Dermis lymphatic vessel endothelial cell (primary cell): ENCODE results near the gene HOXD3. TPM values are rescaled to one million over a fixed set of nuclear protein-coding genes. Genes with fewer than 3 reads are reported as not detected.

ENCODE experiments used
- total RNA-seq: library from RNA; depleted of rRNA; stranded (reverse); fragments of >200 nt; gene quantifications from 2 replicates; pipeline ENCODE4 v1.2.1, GENCODE V29; 2014

Gene HOXD3
- 9.1 and 18.2 TPM in 2 replicates for total RNA-seq

DNA sequence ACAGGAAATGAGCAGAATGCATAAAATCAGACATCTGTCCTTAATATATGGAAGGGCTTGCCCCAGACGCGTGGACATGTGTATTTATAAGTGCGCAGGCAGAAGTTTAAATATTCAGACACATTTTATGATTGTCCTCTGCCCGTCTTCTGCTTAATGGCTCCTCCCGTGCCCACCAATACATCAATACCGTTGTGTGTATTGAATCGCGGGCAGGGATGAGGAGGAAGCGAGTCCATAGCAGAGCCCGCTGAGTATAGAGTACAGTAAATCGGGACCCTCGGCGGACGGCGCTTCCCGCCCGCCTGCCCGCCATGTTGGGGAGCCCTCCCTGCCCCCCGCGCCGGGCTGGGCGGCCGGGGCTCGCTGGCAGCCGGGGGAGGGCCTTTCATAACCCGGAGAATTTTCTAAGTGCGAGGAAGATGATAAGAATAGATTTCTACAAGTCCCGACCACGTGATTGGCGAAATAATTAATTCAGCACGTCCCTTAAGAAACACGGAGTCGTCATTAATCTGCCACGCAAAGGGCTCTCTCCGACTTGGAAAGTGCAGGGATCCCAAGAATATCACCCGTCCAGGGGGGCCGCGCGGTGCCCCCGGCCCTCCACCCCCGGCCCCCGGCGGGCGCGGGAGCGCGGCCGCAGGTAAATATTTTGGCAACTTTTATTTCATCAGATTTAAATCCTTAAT, at the start of gene HOXD3:
HOXD3 (plus strand) TSS at position 501 of the 692 bp plus-strand sequence. CDS start 11,808 bp downstream, outside the sequence.

DNA sequence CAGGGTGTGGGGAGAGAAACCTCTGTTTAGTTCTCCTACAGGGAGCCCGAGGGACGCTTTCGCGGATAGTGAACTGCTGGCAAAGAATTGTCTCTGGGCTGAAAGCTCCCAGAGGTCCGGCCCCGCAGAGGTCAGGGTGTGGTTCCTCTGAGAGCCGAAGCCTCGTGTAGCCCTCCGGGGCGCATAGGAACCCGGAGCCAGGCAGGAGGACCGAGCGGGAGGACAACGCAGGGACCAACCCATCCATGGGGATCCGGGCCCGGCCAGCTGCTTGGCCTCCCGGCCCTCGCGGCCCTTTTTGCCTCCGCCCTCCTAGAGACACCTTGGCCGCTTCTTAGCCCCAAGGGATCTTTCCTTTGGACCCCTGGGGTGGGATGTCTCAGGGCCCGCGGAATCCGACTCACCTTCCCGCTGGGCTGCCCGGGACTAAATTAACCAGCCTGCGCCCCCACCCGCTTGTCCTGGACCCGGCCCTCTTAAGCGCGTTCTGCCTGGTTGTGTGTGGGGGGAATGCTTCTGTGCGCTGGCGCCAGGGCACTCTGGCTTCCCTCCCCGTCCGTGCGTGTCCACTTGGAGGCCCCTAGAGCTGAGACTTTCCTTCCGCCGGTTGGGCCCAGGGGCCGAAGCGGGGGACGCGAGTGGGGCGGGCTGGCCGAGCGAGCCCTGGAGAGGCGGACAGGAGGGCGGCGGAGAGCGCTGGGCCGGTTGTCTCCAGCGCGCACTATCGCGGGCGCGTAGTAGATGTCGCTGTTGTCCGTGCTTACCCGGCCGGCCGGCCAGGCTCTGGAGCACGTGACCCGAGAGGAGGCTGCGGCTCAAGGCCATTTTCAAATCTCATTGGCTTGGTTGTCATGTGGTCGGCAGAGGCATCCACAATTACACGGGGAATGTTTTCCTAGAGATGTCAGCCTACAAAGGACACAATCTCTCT, 41.0 kb upstream of the HOXD3 start, which contains the start of gene HOXD10:
HOXD10 (plus strand) TSS at position 896 of the 931 bp plus-strand sequence. CDS start 56 bp downstream, outside the sequence.

DNA sequence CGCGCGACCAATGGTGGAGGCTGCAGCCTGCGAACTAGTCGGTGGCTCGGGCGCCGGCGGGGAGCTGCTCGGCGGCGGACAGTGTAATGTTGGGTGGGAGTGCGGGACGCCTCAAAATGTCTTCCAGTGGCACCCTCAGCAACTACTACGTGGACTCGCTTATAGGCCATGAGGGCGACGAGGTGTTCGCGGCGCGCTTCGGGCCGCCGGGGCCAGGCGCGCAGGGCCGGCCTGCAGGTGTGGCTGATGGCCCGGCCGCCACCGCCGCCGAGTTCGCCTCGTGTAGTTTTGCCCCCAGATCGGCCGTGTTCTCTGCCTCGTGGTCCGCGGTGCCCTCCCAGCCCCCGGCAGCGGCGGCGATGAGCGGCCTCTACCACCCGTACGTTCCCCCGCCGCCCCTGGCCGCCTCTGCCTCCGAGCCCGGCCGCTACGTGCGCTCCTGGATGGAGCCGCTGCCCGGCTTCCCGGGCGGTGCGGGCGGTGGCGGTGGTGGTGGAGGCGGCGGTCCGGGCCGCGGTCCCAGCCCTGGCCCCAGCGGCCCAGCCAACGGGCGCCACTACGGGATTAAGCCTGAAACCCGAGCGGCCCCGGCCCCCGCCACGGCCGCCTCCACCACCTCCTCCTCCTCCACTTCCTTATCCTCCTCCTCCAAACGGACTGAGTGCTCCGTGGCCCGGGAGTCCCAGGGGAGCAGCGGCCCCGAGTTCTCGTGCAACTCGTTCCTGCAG, 34.3 kb upstream of the HOXD3 start, which contains the start of gene HOXD9:
HOXD9 (plus strand) TSS at position 37 of the 728 bp plus-strand sequence; CDS start at position 87, 50 bp downstream.

DNA sequence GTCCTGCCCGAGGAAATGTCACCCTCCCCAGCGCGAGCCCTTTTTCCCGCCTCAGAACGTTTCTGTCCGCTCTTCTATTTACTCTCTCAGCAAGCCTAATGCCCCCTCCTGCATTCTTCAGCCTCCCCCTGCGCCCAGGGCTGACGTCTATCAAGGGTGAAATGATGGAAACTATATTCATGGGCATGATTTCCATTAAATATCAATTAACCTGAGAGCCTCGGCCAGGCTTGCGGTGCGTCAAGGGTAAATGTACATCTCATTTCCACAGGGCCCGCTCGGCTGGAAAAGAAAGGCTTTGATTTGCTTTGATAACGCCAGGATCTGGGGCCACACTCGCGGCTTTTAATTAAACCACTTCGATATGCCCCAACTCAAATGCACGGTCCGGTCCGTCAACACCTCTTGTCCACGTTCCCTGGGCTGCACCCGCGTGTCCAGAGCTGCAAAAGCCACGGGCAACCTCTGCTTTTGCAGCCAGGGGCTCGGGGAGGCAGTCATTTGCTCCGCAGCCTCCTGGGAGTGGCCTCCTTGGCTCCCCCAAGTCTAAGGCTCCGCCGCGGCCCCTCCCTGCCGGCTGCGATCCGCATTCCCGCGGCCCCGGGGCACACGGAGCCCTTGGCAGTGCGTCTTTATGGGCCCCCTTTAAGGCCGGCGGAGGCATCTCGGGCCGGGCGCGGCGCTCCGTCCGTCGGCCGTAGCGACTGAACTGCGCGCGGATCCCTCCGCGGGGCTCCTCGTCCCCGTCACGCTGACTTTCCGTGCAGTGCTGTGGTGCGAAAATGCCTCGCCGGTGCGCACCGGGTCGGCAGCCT, 27.9 kb upstream of the HOXD3 start, which contains the start of gene HOXD8:
HOXD8 (plus strand) TSS at position 724 of the 815 bp plus-strand sequence. CDS start 662 bp downstream, outside the sequence.

DNA sequence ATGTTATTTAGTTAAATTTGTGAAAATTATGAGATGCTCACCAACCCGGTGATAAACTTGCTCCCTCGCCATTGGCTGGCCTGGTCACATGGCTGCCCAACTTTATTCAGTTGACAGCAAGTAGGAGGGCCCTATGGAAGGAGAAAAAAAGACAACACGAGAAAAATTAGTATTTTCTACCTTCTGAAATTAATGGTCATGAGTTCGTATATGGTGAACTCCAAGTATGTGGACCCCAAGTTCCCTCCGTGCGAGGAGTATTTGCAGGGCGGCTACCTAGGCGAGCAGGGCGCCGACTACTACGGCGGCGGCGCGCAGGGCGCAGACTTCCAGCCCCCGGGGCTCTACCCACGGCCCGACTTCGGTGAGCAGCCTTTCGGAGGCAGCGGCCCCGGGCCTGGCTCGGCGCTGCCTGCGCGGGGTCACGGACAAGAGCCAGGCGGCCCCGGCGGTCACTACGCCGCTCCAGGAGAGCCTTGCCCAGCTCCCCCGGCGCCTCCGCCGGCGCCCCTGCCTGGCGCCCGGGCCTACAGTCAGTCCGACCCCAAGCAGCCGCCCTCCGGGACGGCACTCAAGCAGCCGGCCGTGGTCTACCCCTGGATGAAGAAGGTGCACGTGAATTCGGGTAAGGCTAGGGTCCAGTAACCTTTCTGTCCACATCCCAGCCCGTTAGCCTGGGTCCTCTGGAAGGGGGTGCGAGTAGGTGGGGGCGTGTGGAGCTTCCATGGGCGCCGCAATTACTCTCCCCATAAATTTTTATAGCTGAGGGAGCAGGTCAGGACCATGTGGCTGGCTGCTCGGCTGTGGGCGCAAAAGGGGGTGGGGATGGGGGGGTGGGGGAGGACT, 5.4 kb upstream of the HOXD3 start, which contains the start of gene HOXD4:
HOXD4 (plus strand) TSS at position 109 of the 846 bp plus-strand sequence; CDS start at position 193, 84 bp downstream.

DNA sequence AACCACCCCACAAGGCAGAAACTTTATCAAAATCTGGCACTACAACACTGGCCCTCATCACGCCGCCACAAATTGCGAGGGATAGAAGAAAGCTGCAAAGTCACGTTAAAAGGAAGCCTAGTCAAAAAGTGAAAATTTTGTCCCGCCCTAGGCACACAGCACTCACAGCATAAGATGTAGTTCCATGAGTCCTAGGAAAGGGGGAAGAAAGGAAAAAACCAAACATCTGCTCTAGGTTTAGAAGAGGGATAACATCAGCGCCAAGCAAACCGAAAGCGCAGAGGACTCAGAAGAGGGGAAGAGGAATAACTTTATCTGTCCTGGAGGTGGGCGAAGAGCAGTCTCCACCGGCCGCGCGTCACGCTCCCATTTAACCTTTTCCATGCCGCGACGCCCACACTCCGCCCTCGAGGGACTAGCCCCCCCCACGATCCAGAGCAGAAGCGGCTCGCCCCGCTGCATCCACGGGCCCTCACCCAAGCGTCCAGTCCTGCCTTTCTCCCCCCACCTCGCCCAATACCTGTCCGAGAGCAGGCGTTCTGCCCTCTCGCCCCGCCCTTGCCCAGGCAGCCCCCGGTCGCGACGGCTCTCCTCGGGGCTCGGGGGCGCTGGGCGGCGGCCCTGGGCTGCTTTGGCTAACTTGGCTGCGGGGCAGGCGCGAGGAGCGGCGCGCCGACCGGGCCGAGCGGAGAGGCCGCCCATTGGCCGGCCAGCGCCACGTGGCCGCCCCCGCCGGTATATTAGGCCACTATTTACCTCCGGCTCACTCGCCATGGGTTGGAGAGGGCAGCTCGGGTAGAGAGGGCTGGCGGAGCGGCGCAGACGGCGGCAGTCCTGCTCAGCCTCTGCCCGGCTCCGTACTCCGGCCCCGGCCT, 31.0 kb downstream of the HOXD3 start, which contains the start of gene HOXD1:
HOXD1 (plus strand) TSS at position 770 of the 875 bp plus-strand sequence. CDS start 134 bp downstream, outside the sequence.

Other genes starting within 250 kb of the HOXD3 start
- gene LNPK, start 155.0 kb upstream of the HOXD3 start, total RNA-seq, result 5.8 and 6.9 TPM in 2 replicates
- not detected in 2 replicates for gene EVX2, start 73.3 kb upstream of the HOXD3 start, total RNA-seq
- gene HOXD13, start 64.6 kb upstream of the HOXD3 start, total RNA-seq, result under 0.01 TPM in 1 of 2 replicates, not detected in the other
- not detected in 2 replicates for gene HOXD12, start 57.5 kb upstream of the HOXD3 start, total RNA-seq
- 0.11 TPM in 1 of 2 replicates, not detected in the other for gene HOXD11, start 50.0 kb upstream of the HOXD3 start, total RNA-seq
- 8.2 and 32.9 TPM in 2 replicates for gene HOXD10, start 40.5 kb upstream of the HOXD3 start, total RNA-seq
- 17.0 and 33.7 TPM in 2 replicates for gene HOXD9, start 34.6 kb upstream of the HOXD3 start, total RNA-seq
- 23.8 and 44.3 TPM in 2 replicates for gene HOXD8, start 27.6 kb upstream of the HOXD3 start, total RNA-seq
- 3.5 and 6.3 TPM in 2 replicates for gene HOXD4, start 5.8 kb upstream of the HOXD3 start, total RNA-seq
- gene HOXD1, start 31.4 kb downstream of the HOXD3 start, total RNA-seq, result 5.9 and 10.0 TPM in 2 replicates
- 28.0 and 28.5 TPM in 2 replicates for gene MTX2, start 112.1 kb downstream of the HOXD3 start, total RNA-seq